CD8-positive, alpha-beta memory T cell (primary cell): ENCODE results near the gene ADD2. TPM values are rescaled to one million over a fixed set of nuclear protein-coding genes. Genes with fewer than 3 reads are reported as not detected.
"Not testable (repeated sequence)": the region's sequence is repeated elsewhere in the genome, so short reads cannot be mapped to it uniquely, and the experiment has no call there.

Experiments
- CTCF ChIA-PET: fragments of 350-600 bp; sonication (Branson Sonifier 250); formaldehyde crosslinking; loops from one replicate; lab custom pipeline; 2021; ENCODE audit warnings: antibody characterized with exemption; lab: Charles Lee
- POLR2A ChIA-PET: fragments of 350-600 bp; sonication (Branson Sonifier 250); formaldehyde crosslinking; loops from one replicate; lab custom pipeline; 2021; ENCODE audit warnings: antibody characterized with exemption; lab: Charles Lee
- DNase-seq, 5 donors: peaks; one replicate each; pipeline versions ENCODE4 v3.0.0 to v3.0.0-alpha.2; 2020 to 2022; ENCODE audit warnings: mixed read lengths in 1 of 5
- H3K27ac ChIP-seq: one replicate; pipeline ENCODE4 v1.7.0; 2013; ENCODE audit warnings: low read depth, mild to moderate bottlenecking, low read length, moderate library complexity
- H3K27me3 ChIP-seq: 2 replicates; pipeline ENCODE4 v1.7.0; 2013; ENCODE audit warnings: low read length, mild to moderate bottlenecking; ENCODE audit not compliant: insufficient read depth, poor library complexity, severe bottlenecking
- H3K36me3 ChIP-seq: 2 replicates; pipeline ENCODE4 v1.7.0; 2013; ENCODE audit warnings: mild to moderate bottlenecking, low read length, moderate library complexity; ENCODE audit not compliant: insufficient read depth
- H3K4me1 ChIP-seq: 2 replicates; pipeline ENCODE4 v1.7.0; 2013; ENCODE audit warnings: mild to moderate bottlenecking, low read length, moderate library complexity; ENCODE audit not compliant: insufficient read depth
- H3K4me3 ChIP-seq: 2 replicates; pipeline ENCODE4 v1.7.0; 2013; ENCODE audit warnings: mild to moderate bottlenecking, low read length
- H3K9me3 ChIP-seq: 2 replicates; pipeline ENCODE4 v1.7.0; 2013; ENCODE audit warnings: mild to moderate bottlenecking, low read length
- H3K27ac Mint-ChIP-seq, 8 donors: one replicate each; pipeline ENCODE4 v1.8.0; 2020 to 2021; ENCODE audit warnings: mixed read lengths in 8 of 8, mild to moderate bottlenecking in 6 of 8, inconsistent platforms in 3 of 8, moderate library complexity in 3 of 8
- H3K27me3 Mint-ChIP-seq, 2 donors: one replicate each; pipeline ENCODE4 v1.8.0; 2020 to 2021; ENCODE audit warnings: mixed read lengths in 2 of 2, mild to moderate bottlenecking in 1 of 2, moderate library complexity in 1 of 2
- H3K36me3 Mint-ChIP-seq, 3 donors: one replicate each; pipeline ENCODE4 v1.8.0; 2020 to 2021; ENCODE audit warnings: mixed read lengths in 3 of 3, inconsistent platforms in 1 of 3, mild to moderate bottlenecking in 1 of 3
- H3K4me1 Mint-ChIP-seq, 3 donors: one replicate each; pipeline ENCODE4 v1.8.0; 2020 to 2021; ENCODE audit warnings: mixed read lengths in 3 of 3, inconsistent platforms in 1 of 3, mild to moderate bottlenecking in 1 of 3
- H3K4me3 Mint-ChIP-seq, 7 donors: one replicate each; pipeline ENCODE4 v1.8.0; 2020 to 2021; ENCODE audit warnings: mixed read lengths in 7 of 7, mild to moderate bottlenecking in 6 of 7, moderate library complexity in 4 of 7, inconsistent platforms in 2 of 7
- H3K9me3 Mint-ChIP-seq, 5 donors: one replicate each; pipeline ENCODE4 v1.8.0; 2020 to 2022; ENCODE audit warnings: mixed read lengths in 5 of 5, mild to moderate bottlenecking in 3 of 5, moderate library complexity in 2 of 5, inconsistent platforms in 1 of 5
- polyA plus RNA-seq: library from polyadenylated mRNA; unstranded; fragments of 300-500 nt; fragmentation: Illumina TruSeq; gene quantifications from one replicate; pipeline ENCODE4 v1.2.3, GENCODE V29; 2021
- total RNA-seq, 2 experiments: library from RNA; stranded (reverse); gene quantifications; one replicate each; pipeline ENCODE4 v1.2.3, GENCODE V29; 2021

Gene ADD2
- total and polyA plus RNA-seq, 3 experiments from 2014 or later: 0.18 to 1.2 (median 0.74) TPM

GRCh38 chr2:70806620-70807019 is 38.6 kb upstream of the ADD2 start:
- Mint-ChIP-seq H3K4me1 (no peaks in the 10 kb centered on the region), H3K9me3 (peaks cover 0 to 3% (median 0%) of the 10 kb centered on the region in 5 donors), H3K27ac (no peak overlapping the region), H3K36me3 (no peaks in the 10 kb centered on the region), H3K27me3 (peaks cover 3 to 7% of the 10 kb centered on the region in 2 donors), H3K4me3 (no peak overlapping the region)
- no peak overlapping the region for H3K4me3 ChIP-seq
- H3K27me3 ChIP-seq: no peaks in the 10 kb centered on the region
- H3K4me1 ChIP-seq: no peaks in the 10 kb centered on the region
- POLR2A ChIA-PET: no interaction called here
- H3K27ac ChIP-seq: no peak overlapping the region
- no peaks in the 10 kb centered on the region for H3K36me3 ChIP-seq
- no peak for DNase-seq
- no peaks in the 10 kb centered on the region for H3K9me3 ChIP-seq
- CTCF ChIA-PET: no interaction called here

- Mint-ChIP-seq H3K9me3 (peaks cover 0 to 3% (median 0%) of the 10 kb centered on the region in 5 donors), H3K27ac (no peak overlapping the region), H3K4me1 (no peaks in the 10 kb centered on the region), H3K4me3 (no peak overlapping the region), H3K36me3 (no peaks in the 10 kb centered on the region), H3K27me3 (peaks cover 3 to 7% of the 10 kb centered on the region in 2 donors)
- H3K36me3 ChIP-seq: no peaks in the 10 kb centered on the region
- no peak for DNase-seq
- no peak overlapping the region for H3K27ac ChIP-seq
- H3K9me3 ChIP-seq: no peaks in the 10 kb centered on the region
- POLR2A ChIA-PET: no interaction called here
- no peaks in the 10 kb centered on the region for H3K4me1 ChIP-seq
- H3K4me3 ChIP-seq: no peak overlapping the region
- H3K27me3 ChIP-seq: no peaks in the 10 kb centered on the region
- CTCF ChIA-PET: interaction anchor here (0.9 kb wide), 1 partner anchor 9 kb away, joined by 3 read pairs; no protein-coding TSS in a partner anchor
These were observed 38.0 kb upstream of the ADD2 start for GRCh38 chr2:70806013-70806412.

GRCh38 chr2:70801607-70802263 is 33.7 kb upstream of the ADD2 start:
- Histone ChIP-seq H3K9me3 (no peaks in the 10 kb centered on the region), H3K4me1 (no peaks in the 10 kb centered on the region), H3K4me3 (no peak overlapping the region), H3K36me3 (no peaks in the 10 kb centered on the region), H3K27ac (no peak overlapping the region), H3K27me3 (no peaks in the 10 kb centered on the region)
- CTCF ChIA-PET: no interaction called here
- Mint-ChIP-seq H3K4me1 (no peaks in the 10 kb centered on the region), H3K4me3 (no peak overlapping the region), H3K27me3 (peaks cover 8 to 16% of the 10 kb centered on the region in 2 donors), H3K36me3 (peaks cover 0 to 2% (median 0%) of the 10 kb centered on the region in 3 donors), H3K27ac (no peak overlapping the region), H3K9me3 (peaks cover 0 to 4% (median 0%) of the 10 kb centered on the region in 5 donors)
- DNase-seq: no peak
- POLR2A ChIA-PET: no interaction called here

GRCh38 chr2:70799706-70800105 is 31.7 kb upstream of the ADD2 start:
- no peaks in the 10 kb centered on the region for H3K9me3 ChIP-seq
- Mint-ChIP-seq H3K4me3 (no peak overlapping the region), H3K27me3 (peaks cover 8 to 13% of the 10 kb centered on the region in 2 donors), H3K4me1 (no peaks in the 10 kb centered on the region), H3K36me3 (peaks cover 0 to 2% (median 0%) of the 10 kb centered on the region in 3 donors), H3K9me3 (peaks cover 0 to 4% (median 0%) of the 10 kb centered on the region in 5 donors), H3K27ac (no peak overlapping the region)
- no peak for DNase-seq
- no peaks in the 10 kb centered on the region for H3K36me3 ChIP-seq
- POLR2A ChIA-PET: no interaction called here
- no peaks in the 10 kb centered on the region for H3K27me3 ChIP-seq
- no peaks in the 10 kb centered on the region for H3K4me1 ChIP-seq
- no peak overlapping the region for H3K27ac ChIP-seq
- H3K4me3 ChIP-seq: no peak overlapping the region
- CTCF ChIA-PET: no interaction called here

GRCh38 chr2:70797996-70798395 is 30.0 kb upstream of the ADD2 start:
- H3K27me3 ChIP-seq, H3K9me3 ChIP-seq, H3K9me3 Mint-ChIP-seq, H3K4me1 ChIP-seq, H3K36me3 Mint-ChIP-seq, CTCF ChIA-PET, DNase-seq, H3K4me3 Mint-ChIP-seq, H3K27ac ChIP-seq, H3K36me3 ChIP-seq, H3K4me1 Mint-ChIP-seq, POLR2A ChIA-PET, H3K4me3 ChIP-seq: not testable (repeated sequence)
- H3K27ac Mint-ChIP-seq: peak overlapping the region in 1 of 8 donors; percentile 3
- peaks cover 16 to 23% of the 10 kb centered on the region in 2 donors for H3K27me3 Mint-ChIP-seq

- peaks cover 16 to 27% of the 10 kb centered on the region in 2 donors for H3K27me3 Mint-ChIP-seq
- H3K27me3 ChIP-seq: no peaks in the 10 kb centered on the region
- H3K27ac ChIP-seq: no peak overlapping the region
- H3K36me3 Mint-ChIP-seq: peaks cover 0 to 2% (median 0%) of the 10 kb centered on the region in 3 donors
- no peak overlapping the region for H3K27ac Mint-ChIP-seq
- H3K4me3 Mint-ChIP-seq: no peak overlapping the region
- no peak for DNase-seq
- H3K9me3 Mint-ChIP-seq: peaks cover 0 to 4% (median 0%) of the 10 kb centered on the region in 5 donors
- H3K9me3 ChIP-seq: no peaks in the 10 kb centered on the region
- H3K36me3 ChIP-seq: no peaks in the 10 kb centered on the region
- no peak overlapping the region for H3K4me3 ChIP-seq
- ChIA-PET CTCF (interaction anchor here (1.2 kb wide), 1 partner anchor 24 kb away, joined by 3 read pairs; no protein-coding TSS in a partner anchor), POLR2A (no interaction called here)
- H3K4me1 Mint-ChIP-seq: no peaks in the 10 kb centered on the region
- no peaks in the 10 kb centered on the region for H3K4me1 ChIP-seq
These were observed 29.5 kb upstream of the ADD2 start for GRCh38 chr2:70797506-70797905.

GRCh38 chr2:70796262-70796661 is 28.3 kb upstream of the ADD2 start:
- POLR2A ChIA-PET: no interaction called here
- CTCF ChIA-PET: interaction anchor here (1.0 to 1.2 kb wide), 2 partner anchors 9 to 23 kb away, joined by 3 read pairs; no protein-coding TSS in a partner anchor
- Mint-ChIP-seq H3K27ac (no peak overlapping the region), H3K27me3 (peaks cover 20 to 37% of the 10 kb centered on the region in 2 donors), H3K4me1 (no peaks in the 10 kb centered on the region), H3K4me3 (no peak overlapping the region), H3K36me3 (peaks cover 0 to 2% (median 0%) of the 10 kb centered on the region in 3 donors), H3K9me3 (peaks cover 0 to 4% (median 0%) of the 10 kb centered on the region in 5 donors)
- Histone ChIP-seq H3K9me3 (no peaks in the 10 kb centered on the region), H3K4me3 (no peak overlapping the region), H3K27me3 (no peaks in the 10 kb centered on the region), H3K36me3 (no peaks in the 10 kb centered on the region), H3K4me1 (no peaks in the 10 kb centered on the region), H3K27ac (no peak overlapping the region)
- no peak for DNase-seq

GRCh38 chr2:70795164-70795995 is 27.4 kb upstream of the ADD2 start:
- H3K27ac ChIP-seq: no peak overlapping the region
- peaks cover 0 to 4% (median 0%) of the 10 kb centered on the region in 5 donors for H3K9me3 Mint-ChIP-seq
- H3K36me3 Mint-ChIP-seq: peaks cover 0 to 2% (median 0%) of the 10 kb centered on the region in 3 donors
- peaks cover 25 to 39% of the 10 kb centered on the region in 2 donors for H3K27me3 Mint-ChIP-seq
- no peak overlapping the region for H3K4me3 ChIP-seq
- no peak overlapping the region for H3K27ac Mint-ChIP-seq
- peaks cover 0 to 4% (median 2%) of the 10 kb centered on the region in 3 donors for H3K4me1 Mint-ChIP-seq
- no peaks in the 10 kb centered on the region for H3K4me1 ChIP-seq
- ChIA-PET CTCF (no interaction called here), POLR2A (no interaction called here)
- H3K4me3 Mint-ChIP-seq: no peak overlapping the region
- DNase-seq: no peak
- no peaks in the 10 kb centered on the region for H3K27me3 ChIP-seq
- no peaks in the 10 kb centered on the region for H3K36me3 ChIP-seq
- H3K9me3 ChIP-seq: no peaks in the 10 kb centered on the region
